ENCODE measurements around the gene A2ML1.
"Not testable (repeated sequence)": the region's sequence is repeated elsewhere in the genome, so short reads cannot be mapped to it uniquely, and the experiment has no call there.

- TF ChIP-seq POLR2A (IDR thresholded peaks at IDR 0.05; ENCODE audit: low read depth, low read length); PAX5 (IDR thresholded peaks at IDR 0.05; ENCODE audit: insufficient read depth, low read length, severe bottlenecking); POLR2AphosphoS5 (IDR thresholded peaks at IDR 0.05; ENCODE audit: low read depth, low read length); SPI1 (IDR thresholded peaks at IDR 0.05; ENCODE audit: low read depth, low read length): not testable (repeated sequence)
These were observed 91.8 kb downstream of the A2ML1 start, which contains the start of gene PHC1 for GRCh38 chr12:8914033-8914715.

Data from GM12891 (cell line).